Left kidney (tissue), 2 donors: ENCODE measurements around the gene C1orf35. TPM values are rescaled to one million over a fixed set of nuclear protein-coding genes. Genes with fewer than 3 reads are reported as not detected.
A peak's percentile ranks its signal among the peaks of the same experiment; 100 is the strongest.

Experiments
- DNase-seq: peaks from one replicate; pipeline ENCODE4 v3.0.0-alpha.2; 2013
- polyA plus RNA-seq: library from polyadenylated mRNA; unstranded; fragments of 120-200 nt; gene quantifications from one replicate; pipeline ENCODE4 v1.2.1, GENCODE V29; 2013; ENCODE audit not compliant: insufficient read length

The C1orf35 gene
- polyA plus RNA-seq, 1 donor: 15.1 TPM

- no peak for DNase-seq
Observed at GRCh38 chr1:228064296-228064695, 38.8 kb downstream of the C1orf35 start.

- no peak for DNase-seq
Observed at GRCh38 chr1:228063251-228064191, 39.6 kb downstream of the C1orf35 start.

- no peak for DNase-seq
Observed at GRCh38 chr1:228062812-228063211, 40.3 kb downstream of the C1orf35 start.

- DNase-seq: no peak
Observed at GRCh38 chr1:228062085-228062791, 40.9 kb downstream of the C1orf35 start.

GRCh38 chr1:228061411-228062084 lies 41.6 kb downstream of the C1orf35 start:
- DNase-seq: no peak

GRCh38 chr1:228060458-228061190 lies 42.5 kb downstream of the C1orf35 start:
- DNase-seq: no peak

GRCh38 chr1:228059634-228060457 lies 43.3 kb downstream of the C1orf35 start:
- DNase-seq: peak; percentile 54

- DNase-seq: no peak
Observed at GRCh38 chr1:228058949-228059633, 44.0 kb downstream of the C1orf35 start.

- DNase-seq: no peak
Observed at GRCh38 chr1:228058172-228058948, 44.8 kb downstream of the C1orf35 start.

Other genes starting within 250 kb of the C1orf35 start
- 1.3 TPM for gene WNT9A, start 155.4 kb downstream of the C1orf35 start, polyA plus RNA-seq
- gene WNT3A, start 96.3 kb downstream of the C1orf35 start, polyA plus RNA-seq: 0.07 TPM
- 272 TPM for gene ARF1, start 20.6 kb downstream of the C1orf35 start, polyA plus RNA-seq
- gene MRPL55, start 6.0 kb upstream of the C1orf35 start, polyA plus RNA-seq: 35.8 TPM
- 82.3 TPM for gene GUK1, start 37.0 kb upstream of the C1orf35 start, polyA plus RNA-seq
- 0.42 TPM for gene GJC2, start 46.6 kb upstream of the C1orf35 start, polyA plus RNA-seq
- gene IBA57, start 62.5 kb upstream of the C1orf35 start, polyA plus RNA-seq: 5.8 TPM
- gene OBSCN, start 104.7 kb upstream of the C1orf35 start, polyA plus RNA-seq: 40.0 TPM